Activated gamma-delta T cell treated with Interleukin-2 at 50 U/mL for 16 hours (primary cell): Measurements from ENCODE around the gene ARFGEF2.

Experiments
- DNase-seq: peaks from one replicate; pipeline ENCODE4 v3.0.0-alpha.2; 2020

ARFGEF2 gene

GRCh38 chr20:48899881-48900280 is 21.6 kb upstream of the ARFGEF2 start:
- DNase-seq, result no peak

- DNase-seq, result no peak
Measured at GRCh38 chr20:48901326-48901725, 20.2 kb upstream of the ARFGEF2 start.

GRCh38 chr20:48903705-48904104 is 17.8 kb upstream of the ARFGEF2 start:
- DNase-seq, result no peak

GRCh38 chr20:48904566-48905296 is 16.8 kb upstream of the ARFGEF2 start:
- DNase-seq, result peak; percentile 69

- DNase-seq, result no peak
Measured at GRCh38 chr20:48905297-48905647, 16.2 kb upstream of the ARFGEF2 start.

- no peak for DNase-seq
Measured at GRCh38 chr20:48906221-48906877, 15.2 kb upstream of the ARFGEF2 start.

- DNase-seq, result no peak
Measured at GRCh38 chr20:48908656-48909319, 12.7 kb upstream of the ARFGEF2 start.

GRCh38 chr20:48909910-48910309 is 11.6 kb upstream of the ARFGEF2 start:
- no peak for DNase-seq

GRCh38 chr20:48910347-48910781 is 11.1 kb upstream of the ARFGEF2 start:
- no peak for DNase-seq

- no peak for DNase-seq
Measured at GRCh38 chr20:48912065-48912464, 9.4 kb upstream of the ARFGEF2 start.

- DNase-seq, result no peak
Measured at GRCh38 chr20:48916699-48917098, 4.8 kb upstream of the ARFGEF2 start.

GRCh38 chr20:48919336-48919881 is 2.1 kb upstream of the ARFGEF2 start:
- DNase-seq, result no peak

- no peak for DNase-seq
Measured at GRCh38 chr20:48919882-48920526, 1.5 kb upstream of the ARFGEF2 start.

- DNase-seq, result no peak
Measured at GRCh38 chr20:48920527-48921167, 864 bp upstream of the ARFGEF2 start.

- DNase-seq, result no peak
Measured at GRCh38 chr20:48921883-48922820, 641 bp downstream of the ARFGEF2 start.

GRCh38 chr20:48923149-48923718 is 1.7 kb downstream of the ARFGEF2 start:
- DNase-seq, result no peak

GRCh38 chr20:48924756-48925109 is 3.2 kb downstream of the ARFGEF2 start:
- no peak for DNase-seq

GRCh38 chr20:48926267-48926666 is 4.8 kb downstream of the ARFGEF2 start:
- no peak for DNase-seq

GRCh38 chr20:48926821-48927220 is 5.3 kb downstream of the ARFGEF2 start:
- no peak for DNase-seq

- DNase-seq, result no peak
Measured at GRCh38 chr20:48928832-48929725, 7.6 kb downstream of the ARFGEF2 start.
